ENCODE data around the gene GCNT1. TPM values are rescaled to one million over a fixed set of nuclear protein-coding genes. Genes with fewer than 3 reads are reported as not detected.
A peak's percentile ranks its signal among the peaks of the same experiment; 100 is the strongest.
"Not testable (repeated sequence)": the region's sequence is repeated elsewhere in the genome, so short reads cannot be mapped to it uniquely, and the experiment has no call there.

The GCNT1 gene
- total RNA-seq, 1 donor from 2014 or later, result 69.3 TPM

DNA sequence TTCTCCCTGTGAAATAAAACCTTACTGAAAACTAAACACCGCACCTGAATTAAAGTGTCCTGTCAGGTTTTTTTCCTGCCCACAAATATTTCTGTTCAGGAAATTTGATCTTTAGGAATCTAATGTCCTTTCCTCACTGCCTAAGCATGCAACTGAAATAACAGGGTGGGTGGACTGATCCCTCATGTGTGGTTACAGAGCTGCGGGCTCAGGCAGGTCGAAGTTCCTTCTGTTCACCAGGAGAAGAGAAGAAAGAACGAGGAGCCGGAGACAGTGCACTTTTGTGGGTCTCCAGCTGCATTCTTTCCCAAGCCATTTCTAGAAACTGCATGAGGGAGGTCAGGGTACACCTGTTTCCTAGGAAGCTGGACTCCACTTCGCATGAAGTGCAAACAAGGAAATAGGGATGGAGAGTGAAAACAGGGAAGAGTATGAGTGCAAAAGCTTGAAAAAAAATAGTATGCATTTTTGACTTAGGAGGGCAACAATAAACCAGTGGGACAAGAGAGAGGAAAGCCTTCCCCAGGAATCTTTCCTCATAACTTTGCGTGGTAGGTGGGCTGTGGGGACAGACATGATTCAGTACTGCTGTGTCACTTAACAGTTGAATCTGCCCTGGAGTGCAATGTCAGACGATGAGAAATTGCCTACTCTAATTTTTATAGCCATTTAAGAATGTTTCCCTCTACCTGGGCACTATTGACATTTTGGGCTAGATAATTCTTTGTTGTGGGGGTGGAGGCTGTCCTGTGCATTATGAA lies 60.3 kb downstream of the GCNT1 start:
- TF ChIP-seq, protein P1, sequence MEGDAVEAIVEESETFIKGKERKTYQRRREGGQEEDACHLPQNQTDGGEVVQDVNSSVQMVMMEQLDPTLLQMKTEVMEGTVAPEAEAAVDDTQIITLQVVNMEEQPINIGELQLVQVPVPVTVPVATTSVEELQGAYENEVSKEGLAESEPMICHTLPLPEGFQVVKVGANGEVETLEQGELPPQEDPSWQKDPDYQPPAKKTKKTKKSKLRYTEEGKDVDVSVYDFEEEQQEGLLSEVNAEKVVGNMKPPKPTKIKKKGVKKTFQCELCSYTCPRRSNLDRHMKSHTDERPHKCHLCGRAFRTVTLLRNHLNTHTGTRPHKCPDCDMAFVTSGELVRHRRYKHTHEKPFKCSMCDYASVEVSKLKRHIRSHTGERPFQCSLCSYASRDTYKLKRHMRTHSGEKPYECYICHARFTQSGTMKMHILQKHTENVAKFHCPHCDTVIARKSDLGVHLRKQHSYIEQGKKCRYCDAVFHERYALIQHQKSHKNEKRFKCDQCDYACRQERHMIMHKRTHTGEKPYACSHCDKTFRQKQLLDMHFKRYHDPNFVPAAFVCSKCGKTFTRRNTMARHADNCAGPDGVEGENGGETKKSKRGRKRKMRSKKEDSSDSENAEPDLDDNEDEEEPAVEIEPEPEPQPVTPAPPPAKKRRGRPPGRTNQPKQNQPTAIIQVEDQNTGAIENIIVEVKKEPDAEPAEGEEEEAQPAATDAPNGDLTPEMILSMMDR (IDR thresholded peaks at IDR 0.05; ENCODE audit: unreplicated experiment), result no peak
- Mint-ChIP-seq H3K4me3 (ENCODE audit: low read depth) (no peak overlapping the region), H3K36me3 (ENCODE audit: insufficient read depth) (peaks cover under 1% of the 10 kb centered on the region)

GRCh38 chr9:76521244-76521681 lies 62.3 kb downstream of the GCNT1 start:
- H3K27ac Mint-ChIP-seq, result peak overlapping the region; percentile 44

More for the DNA sequence above, 60.3 kb downstream of the GCNT1 start:
- H3K9me3 Mint-ChIP-seq (ENCODE audit: low read depth), result peaks cover 2% of the 10 kb centered on the region
- no peaks in the 10 kb centered on the region for H3K27me3 Mint-ChIP-seq
- H3K4me1 Mint-ChIP-seq (ENCODE audit: low read depth), result peaks cover 14% of the 10 kb centered on the region
- DNase-seq (ENCODE audit: low spot score, unreplicated experiment), result no peak
- H3K27ac Mint-ChIP-seq, result peak overlapping the region; percentile 80

GRCh38 chr9:76521906-76522305 lies 62.9 kb downstream of the GCNT1 start:
- Mint-ChIP-seq H3K27me3 (no peaks in the 10 kb centered on the region), H3K27ac (no peak overlapping the region), H3K4me3 (ENCODE audit: low read depth) (no peak overlapping the region), H3K36me3 (ENCODE audit: insufficient read depth) (no peaks in the 10 kb centered on the region), H3K9me3 (ENCODE audit: low read depth) (no peaks in the 10 kb centered on the region), H3K4me1 (ENCODE audit: low read depth) (peaks cover 16% of the 10 kb centered on the region)
- TF ChIP-seq, protein P1 (IDR thresholded peaks at IDR 0.05; ENCODE audit: unreplicated experiment), result no peak
- no peak for DNase-seq (ENCODE audit: low spot score, unreplicated experiment)

More at GRCh38 chr9:76521244-76521681, 62.3 kb downstream of the GCNT1 start:
- Mint-ChIP-seq H3K4me3 (ENCODE audit: low read depth) (no peak overlapping the region), H3K4me1 (ENCODE audit: low read depth) (peaks cover 16% of the 10 kb centered on the region), H3K36me3 (ENCODE audit: insufficient read depth) (no peaks in the 10 kb centered on the region), H3K9me3 (ENCODE audit: low read depth) (no peaks in the 10 kb centered on the region), H3K27me3 (no peaks in the 10 kb centered on the region)
- TF ChIP-seq, protein P1 (IDR thresholded peaks at IDR 0.05; ENCODE audit: unreplicated experiment), result no peak
- DNase-seq (ENCODE audit: low spot score, unreplicated experiment), result no peak

DNA sequence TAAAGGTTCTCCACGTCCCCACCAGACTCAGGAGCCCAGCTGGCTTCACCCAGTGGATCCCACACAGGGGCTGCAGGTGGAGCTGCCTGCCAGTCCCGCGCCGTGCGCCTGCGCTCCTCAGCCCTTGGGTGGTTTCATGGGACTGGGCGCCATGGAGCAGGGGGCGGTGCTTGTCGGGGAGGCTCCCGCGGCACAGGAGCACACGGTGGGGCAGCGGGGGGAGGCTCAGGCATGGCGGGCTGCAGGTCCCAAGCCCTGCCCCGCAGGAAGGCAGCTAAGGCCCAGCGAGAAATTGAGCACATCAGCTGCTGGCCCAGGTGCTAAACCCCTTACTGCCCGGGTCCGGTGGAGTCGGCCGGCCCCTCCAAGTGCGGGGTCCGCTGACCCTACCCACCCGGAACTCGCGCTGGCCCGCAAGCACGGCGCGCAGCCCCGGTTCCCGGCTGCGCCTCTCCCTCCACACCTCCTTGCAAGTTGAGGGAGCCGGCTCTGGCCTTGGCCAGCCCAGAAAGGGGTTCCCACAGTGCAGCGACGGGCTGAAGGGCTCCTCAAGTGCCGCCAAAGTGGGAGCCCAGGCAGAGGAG lies 64.7 kb downstream of the GCNT1 start:
- H3K27me3 Mint-ChIP-seq; DNase-seq (ENCODE audit: low spot score, unreplicated experiment); H3K27ac Mint-ChIP-seq; H3K4me3 Mint-ChIP-seq (ENCODE audit: low read depth); H3K9me3 Mint-ChIP-seq (ENCODE audit: low read depth); H3K36me3 Mint-ChIP-seq (ENCODE audit: insufficient read depth): not testable (repeated sequence)
- peaks cover 16% of the 10 kb centered on the region for H3K4me1 Mint-ChIP-seq (ENCODE audit: low read depth)

GRCh38 chr9:76525196-76525595 lies 66.2 kb downstream of the GCNT1 start:
- DNase-seq (ENCODE audit: low spot score, unreplicated experiment), result no peak
- Mint-ChIP-seq H3K4me3 (ENCODE audit: low read depth) (no peak overlapping the region), H3K9me3 (ENCODE audit: low read depth) (peaks cover 2% of the 10 kb centered on the region), H3K27ac (no peak overlapping the region), H3K36me3 (ENCODE audit: insufficient read depth) (peaks cover 1% of the 10 kb centered on the region), H3K27me3 (no peaks in the 10 kb centered on the region), H3K4me1 (ENCODE audit: low read depth) (peaks cover 8% of the 10 kb centered on the region)
- TF ChIP-seq, protein P1 (IDR thresholded peaks at IDR 0.05; ENCODE audit: unreplicated experiment), result no peak

All from progenitor cell of endocrine pancreas (in vitro differentiated cells).